Right lobe of liver (tissue), 4 donors: ENCODE measurements around the gene RASL11A.
"Not testable (repeated sequence)": the region's sequence is repeated elsewhere in the genome, so short reads cannot be mapped to it uniquely, and the experiment has no call there.

ENCODE experiments used
- POLR2A ChIP-seq: fragments of 450-650 bp; IDR thresholded peaks from one replicate; pipeline ENCODE4 v1.6.1; 2017; ENCODE audit warnings: antibody characterized with exemption, mild to moderate bottlenecking
- TF ChIP-seq, protein P1 (sequence below), 4 donors: fragments of 200-600 bp in 3 of 4; fragments of 450-650 bp in 1 of 4; IDR thresholded peaks; one replicate each; pipeline versions ENCODE4 v1.5.1 to v1.8.0; 2016 to 2022; ENCODE audit warnings: antibody characterized with exemption in 4 of 4, mild to moderate bottlenecking in 2 of 4
- donor health status: DM: no; HTN: no; CAD: no.
- donor health status: DM: no; HTN: no; CAD: no.
- donor health status: DM: no; HTN: yes; CAD: no.

DNA sequence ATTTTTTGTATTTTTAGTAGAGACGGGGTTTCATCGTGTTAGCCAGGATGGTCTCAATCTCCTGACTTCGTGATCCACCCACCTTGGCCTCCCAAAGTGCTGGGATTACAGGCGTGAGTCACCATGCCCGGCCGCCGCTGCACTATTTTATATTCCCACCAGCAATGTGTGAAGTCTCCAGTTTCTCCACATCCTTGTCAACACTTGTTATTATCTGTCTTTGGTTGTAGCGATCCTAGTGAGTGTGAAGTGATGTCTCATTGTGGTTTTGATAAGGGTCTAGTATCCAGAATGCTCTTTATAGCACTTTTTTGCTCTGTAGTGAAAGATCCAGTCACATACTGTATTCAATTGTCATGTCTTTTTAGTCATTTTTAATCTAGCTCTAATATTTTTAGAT is 21.3 kb downstream of the RASL11A start:
- TF ChIP-seq, protein P1, sequence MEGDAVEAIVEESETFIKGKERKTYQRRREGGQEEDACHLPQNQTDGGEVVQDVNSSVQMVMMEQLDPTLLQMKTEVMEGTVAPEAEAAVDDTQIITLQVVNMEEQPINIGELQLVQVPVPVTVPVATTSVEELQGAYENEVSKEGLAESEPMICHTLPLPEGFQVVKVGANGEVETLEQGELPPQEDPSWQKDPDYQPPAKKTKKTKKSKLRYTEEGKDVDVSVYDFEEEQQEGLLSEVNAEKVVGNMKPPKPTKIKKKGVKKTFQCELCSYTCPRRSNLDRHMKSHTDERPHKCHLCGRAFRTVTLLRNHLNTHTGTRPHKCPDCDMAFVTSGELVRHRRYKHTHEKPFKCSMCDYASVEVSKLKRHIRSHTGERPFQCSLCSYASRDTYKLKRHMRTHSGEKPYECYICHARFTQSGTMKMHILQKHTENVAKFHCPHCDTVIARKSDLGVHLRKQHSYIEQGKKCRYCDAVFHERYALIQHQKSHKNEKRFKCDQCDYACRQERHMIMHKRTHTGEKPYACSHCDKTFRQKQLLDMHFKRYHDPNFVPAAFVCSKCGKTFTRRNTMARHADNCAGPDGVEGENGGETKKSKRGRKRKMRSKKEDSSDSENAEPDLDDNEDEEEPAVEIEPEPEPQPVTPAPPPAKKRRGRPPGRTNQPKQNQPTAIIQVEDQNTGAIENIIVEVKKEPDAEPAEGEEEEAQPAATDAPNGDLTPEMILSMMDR (IDR thresholded peaks at IDR 0.05), result not testable (repeated sequence)
- not testable (repeated sequence) for TF ChIP-seq POLR2A
